ENCODE measurements around the gene ZNF17. TPM values are rescaled to one million over a fixed set of nuclear protein-coding genes. Genes with fewer than 3 reads are reported as not detected.
A peak's percentile ranks its signal among the peaks of the same experiment; 100 is the strongest.

Gene ZNF17
- total RNA-seq, 4 donors from 2014 or later: 3.3 to 6.4 (median 5.4) TPM

- H3K27ac ChIP-seq: no peak overlapping the region
- peaks cover 0 to 4% (median 0%) of the 10 kb centered on the region in 3 donors for H3K9me3 ChIP-seq
- intact Hi-C loops (cut with DNase I; ENCODE audit: low total_unique reads): no loop called here
- H3K36me3 ChIP-seq: peaks cover 5 to 66% of the 10 kb centered on the region in 2 donors
- no peaks in the 10 kb centered on the region for H3K27me3 ChIP-seq
- H3K4me3 ChIP-seq: no peak overlapping the region
- no peaks in the 10 kb centered on the region for H3K4me1 ChIP-seq
- DNase-seq (no peak), ATAC-seq (no peak)
- in situ Hi-C loops (cut with MboI; ENCODE audit: low sequenced_read_pairs in 4 of 4): no loop called here
- TF ChIP-seq CTCF (IDR thresholded peaks at IDR 0.05 in 4 of 5, conservative IDR thresholded peaks at IDR 0.05 in 1 of 5) (no peak), POLR2A (IDR thresholded peaks at IDR 0.05) (no peak)
Measured at GRCh38 chr19:57419439-57419838, 8.5 kb downstream of the ZNF17 start.

- intact Hi-C loops (cut with DNase I; ENCODE audit: low total_unique reads): no loop called here
- Histone ChIP-seq H3K9me3 (peaks cover 0 to 4% (median 0%) of the 10 kb centered on the region in 3 donors), H3K27ac (no peak overlapping the region), H3K4me3 (no peak overlapping the region), H3K36me3 (peaks cover 5 to 51% of the 10 kb centered on the region in 2 donors), H3K27me3 (no peaks in the 10 kb centered on the region), H3K4me1 (no peaks in the 10 kb centered on the region)
- ATAC-seq: no peak
- TF ChIP-seq CTCF (IDR thresholded peaks at IDR 0.05 in 4 of 5, conservative IDR thresholded peaks at IDR 0.05 in 1 of 5) (no peak), POLR2A (IDR thresholded peaks at IDR 0.05) (no peak)
- DNase-seq: no peak
- in situ Hi-C loops (cut with MboI; ENCODE audit: low sequenced_read_pairs in 4 of 4): no loop called here
Measured at GRCh38 chr19:57421037-57421436, 10.1 kb downstream of the ZNF17 start.

DNA sequence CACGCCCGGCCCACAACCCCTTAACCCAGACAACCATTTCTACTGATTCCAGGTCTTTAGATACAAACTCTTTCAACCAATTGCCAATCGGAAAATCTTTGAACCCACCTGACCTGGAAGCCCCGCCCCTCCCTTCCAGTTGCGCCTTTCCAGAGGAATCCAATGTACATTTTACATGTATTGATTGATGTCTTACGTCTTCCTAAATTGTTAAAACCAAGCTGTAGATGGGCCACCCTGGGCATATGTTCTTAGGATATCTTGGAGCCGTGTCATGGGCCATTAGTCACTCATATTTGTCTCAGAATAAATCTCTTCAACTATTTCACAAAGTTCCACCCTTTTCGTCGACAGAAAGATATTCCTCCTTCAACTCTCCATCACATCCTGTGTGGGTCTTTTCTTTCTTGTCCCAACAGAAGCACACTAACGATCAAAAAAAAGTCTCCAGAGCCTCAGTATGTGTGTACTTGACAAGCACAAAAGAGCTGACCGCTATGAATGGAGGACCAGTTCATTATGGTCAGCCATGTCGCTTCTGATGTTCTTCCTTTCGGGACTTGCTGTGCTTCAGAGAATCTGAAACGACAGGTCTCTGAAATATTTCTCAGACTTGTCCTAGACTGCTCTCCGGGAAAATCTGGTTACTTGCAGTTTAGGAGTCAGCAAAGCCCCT, 23.6 kb downstream of the ZNF17 start:
- H3K9me3 ChIP-seq: no peaks in the 10 kb centered on the region
- no peak for DNase-seq
- TF ChIP-seq POLR2A (IDR thresholded peaks at IDR 0.05) (no peak), CTCF (IDR thresholded peaks at IDR 0.05 in 4 of 5, conservative IDR thresholded peaks at IDR 0.05 in 1 of 5) (no peak)
- H3K27ac ChIP-seq: peak overlapping the region; percentile 70 to 79 (median 75)
- peak; percentile 12 to 35 for ATAC-seq
- in situ Hi-C loops (cut with MboI; ENCODE audit: low sequenced_read_pairs in 4 of 4): no loop called here
- no peaks in the 10 kb centered on the region for H3K27me3 ChIP-seq
- intact Hi-C loops (cut with DNase I; ENCODE audit: low total_unique reads): loop anchor here (1.0 to 10.0 kb wide), 8 partner anchors 23 to 1120 kb away; partner anchors contain the start of genes TRAPPC2B, ZNF134, ZNF17 and ZNF416
- peaks cover 14 to 17% of the 10 kb centered on the region in 2 donors for H3K4me1 ChIP-seq
- H3K36me3 ChIP-seq: peaks cover 0 to 9% of the 10 kb centered on the region in 2 donors
- peak overlapping the region; percentile 87 to 94 (median 90) for H3K4me3 ChIP-seq

DNA sequence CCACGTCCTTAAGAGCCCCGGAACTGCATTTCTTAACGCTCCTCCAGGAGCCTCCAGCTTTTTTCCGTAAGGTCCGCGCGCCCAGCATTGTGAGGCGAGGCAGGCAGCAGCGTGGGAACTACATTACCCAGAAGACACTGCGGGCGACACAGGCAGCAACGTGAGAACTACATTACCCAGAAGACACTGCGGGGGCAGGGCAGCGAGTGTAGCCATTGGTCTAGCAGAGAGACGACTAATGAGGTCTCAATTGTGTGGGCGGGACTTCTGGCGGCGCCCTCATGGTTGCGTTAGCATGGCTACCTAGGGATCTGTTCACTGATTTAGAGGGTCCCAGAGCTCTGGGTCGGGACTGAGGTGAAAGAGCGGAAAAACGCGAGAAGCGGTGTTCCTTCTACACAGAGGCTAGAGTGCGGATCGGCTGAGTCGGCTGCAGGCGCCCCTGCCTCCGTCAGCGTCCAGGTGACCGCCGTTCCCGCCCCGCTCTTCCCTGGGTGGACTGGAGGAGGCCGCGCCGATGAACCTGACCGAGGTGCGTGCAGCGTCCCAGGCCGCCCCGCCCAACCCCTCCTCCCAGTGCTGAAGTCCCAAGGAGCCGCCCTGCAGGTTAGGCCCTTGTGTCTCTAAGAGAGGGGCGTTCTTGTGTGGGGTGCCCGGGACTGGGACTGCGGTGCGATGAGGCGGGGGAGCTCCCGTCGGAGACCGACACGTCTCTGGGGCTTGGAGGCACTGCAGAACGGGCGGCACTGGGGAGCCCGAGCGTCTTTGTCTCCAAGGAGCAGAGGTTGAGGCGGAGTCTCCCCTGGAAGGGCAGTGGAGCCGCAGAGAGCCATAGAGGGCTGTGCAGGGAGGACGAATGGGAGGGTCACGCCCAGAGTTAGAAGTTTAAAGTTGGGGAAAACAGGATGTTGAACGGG, 24.4 kb downstream of the ZNF17 start, which contains the start of gene ZNF749:
Gene ZNF749 (plus strand): TSS at position 264 of the 917 bp plus-strand sequence. CDS start 254 bp downstream, at position 518.
- Histone ChIP-seq H3K4me1 (peaks cover 14 to 17% of the 10 kb centered on the region in 2 donors), H3K27ac (peak within 1 kb of the TSS; percentile 70 to 79 (median 75)), H3K36me3 (peaks cover 0 to 9% of the 10 kb centered on the region in 2 donors), H3K27me3 (no peaks in the 10 kb centered on the region), H3K9me3 (no peaks in the 10 kb centered on the region), H3K4me3 (peak within 1 kb of the TSS; percentile 87 to 94 (median 90))
- in situ Hi-C loops (cut with MboI; ENCODE audit: low sequenced_read_pairs in 4 of 4) (no loop called here), intact Hi-C loops (cut with DNase I; ENCODE audit: low total_unique reads) (loop anchor here (1.0 to 10.0 kb wide), 8 partner anchors 24 to 1121 kb away; partner anchors contain the start of genes TRAPPC2B, ZNF134, ZNF17 and ZNF416)
- TF ChIP-seq CTCF (IDR thresholded peaks at IDR 0.05 in 4 of 5, conservative IDR thresholded peaks at IDR 0.05 in 1 of 5) (no peak), POLR2A (IDR thresholded peaks at IDR 0.05) (no peak)
- DNase-seq (peak; percentile 97 to 99), ATAC-seq (peak; percentile 100)
